Measurements from ENCODE around the gene HLA-C. TPM values are rescaled to one million over a fixed set of nuclear protein-coding genes. Genes with fewer than 3 reads are reported as not detected.
A peak's percentile ranks its signal among the peaks of the same experiment; 100 is the strongest.

HLA-C gene
- total RNA-seq, 1 donor = 159 TPM

- no peak for TF ChIP-seq CTCF (IDR thresholded peaks at IDR 0.05; ENCODE audit: insufficient read depth, low read length)
- peak; percentile 12 for DNase-seq (ENCODE audit: low read depth)
- peak overlapping the region; percentile 78 for H3K4me3 ChIP-seq (ENCODE audit: low read depth, low read length)
These were observed 544 bp upstream of the HLA-C start for GRCh38 chr6:31272436-31272835.

GRCh38 chr6:31270788-31271640 is 878 bp downstream of the HLA-C start:
- DNase-seq (ENCODE audit: low read depth) = peak; percentile 44
- TF ChIP-seq CTCF (IDR thresholded peaks at IDR 0.05; ENCODE audit: insufficient read depth, low read length) = no peak
- H3K4me3 ChIP-seq (ENCODE audit: low read depth, low read length) = peak overlapping the region; percentile 78

- TF ChIP-seq CTCF (IDR thresholded peaks at IDR 0.05; ENCODE audit: insufficient read depth, low read length) = no peak
- no peak overlapping the region for H3K4me3 ChIP-seq (ENCODE audit: low read depth, low read length)
- no peak for DNase-seq (ENCODE audit: low read depth)
These were observed 3.1 kb downstream of the HLA-C start for GRCh38 chr6:31268836-31269235.

GRCh38 chr6:31268369-31268765 is 3.5 kb downstream of the HLA-C start:
- H3K4me3 ChIP-seq (ENCODE audit: low read depth, low read length) = no peak overlapping the region
- no peak for TF ChIP-seq CTCF (IDR thresholded peaks at IDR 0.05; ENCODE audit: insufficient read depth, low read length)
- no peak for DNase-seq (ENCODE audit: low read depth)

GRCh38 chr6:31267651-31268368 is 4.1 kb downstream of the HLA-C start:
- no peak for TF ChIP-seq CTCF (IDR thresholded peaks at IDR 0.05; ENCODE audit: insufficient read depth, low read length)
- H3K4me3 ChIP-seq (ENCODE audit: low read depth, low read length) = no peak overlapping the region
- DNase-seq (ENCODE audit: low read depth) = no peak

GRCh38 chr6:31266567-31267360 is 5.1 kb downstream of the HLA-C start:
- DNase-seq (ENCODE audit: low read depth) = no peak
- no peak for TF ChIP-seq CTCF (IDR thresholded peaks at IDR 0.05; ENCODE audit: insufficient read depth, low read length)
- H3K4me3 ChIP-seq (ENCODE audit: low read depth, low read length) = no peak overlapping the region
